T-helper 9 cell (primary cell): ENCODE measurements around the gene ANGPTL8.

Experiments
- DNase-seq: peaks from one replicate; pipeline ENCODE4 v3.0.0-alpha.2; 2020

Gene ANGPTL8

DNA sequence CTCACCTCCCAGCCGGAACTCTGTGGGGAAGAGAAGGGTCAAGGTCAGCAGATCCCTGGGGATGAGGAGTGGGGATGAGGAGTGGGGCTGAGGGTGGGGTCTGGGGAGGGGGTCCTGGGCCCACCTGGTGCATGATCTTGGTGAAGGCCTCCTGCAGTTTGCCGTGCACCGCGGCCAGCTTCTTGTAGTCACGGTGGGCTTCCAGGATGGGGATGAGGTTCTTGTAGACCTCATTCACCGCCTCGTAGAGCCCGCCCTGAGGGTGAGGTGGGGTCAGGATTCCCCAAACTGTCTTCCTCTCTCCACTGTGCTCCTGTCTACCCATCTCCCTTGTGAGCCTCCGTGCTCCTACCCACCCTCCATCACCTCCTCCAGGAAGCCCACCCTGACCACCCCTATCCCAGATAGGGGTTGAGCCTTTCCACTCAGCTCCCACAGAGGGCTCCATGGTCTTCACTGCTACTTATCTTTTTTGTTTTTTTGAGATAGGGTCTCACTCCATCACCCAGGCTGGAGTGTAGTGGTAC is 35.3 kb upstream of the ANGPTL8 start:
- DNase-seq, result no peak

DNA sequence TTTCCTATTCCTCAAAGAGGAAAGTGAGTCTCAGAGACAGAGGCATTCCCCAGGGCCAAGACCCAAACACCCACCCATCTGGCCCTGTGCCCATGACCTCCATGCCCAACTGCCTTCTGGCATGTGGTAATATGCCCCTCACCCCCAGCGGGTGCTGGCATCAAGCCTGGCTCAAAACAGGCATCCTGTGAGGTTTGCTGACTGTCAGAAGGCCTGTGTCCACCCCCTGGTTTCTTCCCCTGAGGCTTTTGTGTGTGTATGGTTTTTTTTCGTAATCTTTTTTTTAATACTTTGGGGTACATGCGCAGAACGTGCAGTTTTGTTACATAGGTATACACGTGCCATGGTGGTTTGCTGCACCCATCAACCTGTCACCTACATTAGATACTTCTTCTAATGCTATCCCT is 34.5 kb upstream of the ANGPTL8 start:
- DNase-seq, result no peak

- no peak for DNase-seq
Observed at GRCh38 chr19:11205939-11206570, 33.4 kb upstream of the ANGPTL8 start.

DNA sequence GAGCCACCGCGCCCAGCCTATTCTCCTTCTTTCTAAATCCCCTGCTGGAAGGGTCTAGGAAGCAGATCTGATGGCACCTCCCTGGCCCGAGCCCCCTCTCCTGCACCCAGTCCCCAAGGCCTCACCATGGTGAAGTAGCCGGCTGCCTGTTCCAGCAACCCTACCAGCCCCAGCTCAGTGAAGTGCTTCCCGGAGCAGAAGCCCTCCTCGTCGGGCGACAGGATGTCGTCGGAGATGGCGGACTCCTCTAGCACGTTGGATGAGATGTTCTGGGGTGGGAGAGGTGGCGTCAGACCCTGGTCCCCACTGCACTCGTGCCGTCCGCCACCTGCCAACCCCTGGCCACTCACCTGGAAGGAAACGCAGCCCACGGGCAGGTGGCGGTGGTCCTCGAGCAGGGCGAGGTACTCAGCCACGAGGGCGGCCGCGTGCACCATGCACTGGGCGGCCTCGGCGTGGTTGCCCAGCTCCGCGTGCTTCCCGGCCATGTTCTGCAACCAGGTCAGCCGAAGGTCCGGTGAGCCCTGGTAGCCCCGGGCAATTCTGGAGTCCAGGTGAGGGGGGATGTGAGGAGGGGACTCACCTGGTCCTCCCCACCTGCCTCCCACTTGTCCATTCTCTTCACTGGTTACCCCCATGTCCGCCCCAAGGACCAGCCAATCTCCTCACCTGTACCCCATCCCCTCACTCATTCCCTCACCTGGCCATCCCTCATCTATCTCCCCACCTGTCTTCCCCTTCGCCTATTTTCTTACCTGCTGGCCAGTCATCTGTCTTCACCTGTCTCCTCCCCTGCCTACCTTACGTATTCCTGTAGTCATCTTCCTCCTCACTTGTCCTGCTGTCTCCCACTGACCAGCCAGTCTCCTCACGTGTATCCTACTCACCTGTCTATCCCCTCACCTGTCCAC is 30.6 kb upstream of the ANGPTL8 start:
- no peak for DNase-seq

GRCh38 chr19:11209839-11210655 is 29.4 kb upstream of the ANGPTL8 start:
- DNase-seq, result no peak

- no peak for DNase-seq
Observed at GRCh38 chr19:11210656-11210928, 28.8 kb upstream of the ANGPTL8 start.

DNA sequence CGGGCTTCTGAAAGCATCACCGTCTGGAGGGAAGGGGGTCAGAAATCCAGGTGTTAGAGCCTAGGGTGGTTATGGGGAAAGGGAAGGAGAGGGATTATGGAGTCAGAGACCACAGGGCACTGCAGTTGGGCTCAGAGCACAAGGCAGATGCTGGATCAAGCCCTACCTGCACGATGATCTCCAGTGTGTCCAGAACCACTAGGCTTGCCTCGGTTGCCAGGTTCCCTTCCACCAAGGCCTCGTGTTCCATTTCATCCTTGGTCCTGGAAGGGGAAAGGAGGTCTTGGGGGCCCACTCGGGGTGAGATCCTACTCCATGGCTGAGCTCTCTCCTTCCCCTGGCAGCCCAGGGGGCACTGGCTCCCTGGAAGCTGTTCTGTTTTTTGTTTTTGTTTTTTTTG is 25.0 kb upstream of the ANGPTL8 start:
- DNase-seq, result no peak

- no peak for DNase-seq
Observed at GRCh38 chr19:11221082-11221598, 18.3 kb upstream of the ANGPTL8 start.

DNA sequence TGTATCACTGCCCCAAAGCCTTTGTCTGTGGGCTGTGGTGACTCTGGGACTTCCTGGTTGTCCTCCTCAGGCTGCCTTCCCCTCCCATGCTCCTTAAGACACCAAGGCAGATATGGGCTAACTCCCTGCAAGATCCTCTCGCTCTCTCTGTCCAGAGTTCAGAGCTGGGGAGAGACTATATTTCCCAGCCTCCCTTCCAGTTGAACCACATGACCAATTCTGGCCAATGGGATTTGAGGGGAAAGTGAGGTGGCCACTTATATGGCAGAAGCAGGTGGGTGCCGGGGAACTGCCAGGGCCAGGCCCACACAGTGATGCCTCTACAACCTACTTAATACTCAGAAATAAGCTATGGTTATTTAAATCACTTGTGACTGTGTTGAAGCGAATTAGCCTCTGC is 16.2 kb upstream of the ANGPTL8 start:
- no peak for DNase-seq

- DNase-seq, result no peak
Observed at GRCh38 chr19:11224429-11224828, 15.0 kb upstream of the ANGPTL8 start.

- no peak for DNase-seq
Observed at GRCh38 chr19:11225172-11225571, 14.2 kb upstream of the ANGPTL8 start.

GRCh38 chr19:11225815-11226214 is 13.6 kb upstream of the ANGPTL8 start:
- no peak for DNase-seq

- DNase-seq, result no peak
Observed at GRCh38 chr19:11226716-11227166, 12.7 kb upstream of the ANGPTL8 start.

DNA sequence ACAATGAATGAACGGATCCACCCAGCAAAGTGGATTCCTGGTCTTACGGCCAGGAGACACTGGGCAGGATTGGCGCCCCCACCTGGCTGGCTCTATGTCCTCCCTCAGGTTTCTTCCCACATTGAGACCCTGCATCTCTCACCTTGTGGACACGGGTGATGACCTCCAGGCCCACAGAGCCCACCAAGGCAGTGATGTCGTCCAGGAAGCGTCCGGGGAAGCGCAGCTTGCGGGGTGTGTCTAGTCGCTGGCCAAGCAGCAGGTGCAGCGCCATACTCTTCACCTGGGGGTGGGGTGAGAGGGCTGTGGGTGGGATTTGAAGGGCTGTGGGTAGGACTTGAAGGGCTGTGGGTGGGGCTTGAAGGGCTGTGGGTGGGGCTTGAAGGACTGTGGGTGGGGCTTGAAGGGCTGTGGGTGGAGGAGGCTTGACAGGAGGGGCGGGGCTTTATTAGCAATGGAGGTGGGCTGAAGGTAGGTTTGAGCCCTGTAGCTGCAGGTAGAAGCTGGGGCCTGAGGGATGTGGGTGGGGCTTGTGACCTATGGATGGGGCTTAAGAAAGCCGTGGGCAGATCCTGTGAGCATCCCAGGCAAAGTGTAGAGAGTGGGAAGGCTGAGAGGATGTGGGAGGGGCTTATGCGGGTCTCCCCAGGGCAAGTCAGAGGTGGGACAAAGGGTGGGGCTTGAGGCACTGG is 12.1 kb upstream of the ANGPTL8 start:
- no peak for DNase-seq

DNA sequence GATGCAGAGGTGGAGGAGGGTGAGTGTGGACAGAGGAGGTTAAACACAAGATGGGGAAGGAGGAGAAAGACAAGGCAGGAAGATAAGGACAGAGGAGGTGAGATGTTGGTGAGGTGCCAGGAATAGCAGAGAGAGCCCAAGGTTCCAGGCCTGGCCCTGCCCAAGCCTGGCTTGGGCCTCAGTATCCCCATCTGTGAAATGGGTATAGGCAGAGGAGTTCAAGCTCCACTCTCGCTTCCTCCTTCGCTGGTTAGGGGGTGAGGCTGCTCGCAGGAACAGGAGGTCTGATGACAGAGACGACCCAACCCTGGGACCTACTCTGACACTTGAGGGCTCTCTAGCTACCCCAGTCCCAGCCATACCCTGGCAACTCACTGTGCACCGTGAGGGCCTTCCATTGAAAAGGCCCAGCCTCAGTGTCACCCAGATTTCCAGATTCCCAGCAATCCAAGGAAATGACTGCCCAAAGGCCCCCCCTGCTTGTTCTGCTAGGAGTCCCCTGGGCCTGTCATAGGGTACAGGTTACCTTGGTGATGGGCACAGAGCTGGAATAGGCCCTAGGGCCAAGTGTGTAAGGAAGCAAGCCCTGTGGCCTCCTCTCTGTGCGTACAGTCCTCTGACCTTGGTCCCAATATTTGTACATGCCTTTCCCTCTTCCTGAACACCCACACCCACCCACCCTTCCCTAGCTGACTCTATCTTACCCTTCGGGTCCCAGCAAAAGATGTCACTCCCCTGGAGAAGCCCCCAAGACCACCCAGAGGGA is 8.6 kb upstream of the ANGPTL8 start:
- no peak for DNase-seq

DNA sequence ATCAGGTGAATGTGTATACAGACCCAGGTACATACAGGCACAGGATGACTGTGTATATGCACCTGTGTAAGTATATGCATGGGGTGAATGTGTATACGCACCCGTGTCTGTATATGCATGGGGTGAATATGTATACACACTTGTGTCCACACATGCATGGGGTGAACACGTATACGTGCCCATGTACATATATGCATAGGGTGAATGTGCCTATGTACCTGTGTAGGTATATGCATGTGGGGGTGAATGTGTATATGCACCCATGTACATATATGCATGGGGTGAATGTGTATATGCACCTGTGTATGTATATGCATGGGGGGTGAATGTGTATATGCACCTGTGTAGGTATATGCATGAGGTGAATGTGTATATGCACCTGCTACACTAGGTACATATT is 6.9 kb upstream of the ANGPTL8 start:
- DNase-seq, result no peak

DNA sequence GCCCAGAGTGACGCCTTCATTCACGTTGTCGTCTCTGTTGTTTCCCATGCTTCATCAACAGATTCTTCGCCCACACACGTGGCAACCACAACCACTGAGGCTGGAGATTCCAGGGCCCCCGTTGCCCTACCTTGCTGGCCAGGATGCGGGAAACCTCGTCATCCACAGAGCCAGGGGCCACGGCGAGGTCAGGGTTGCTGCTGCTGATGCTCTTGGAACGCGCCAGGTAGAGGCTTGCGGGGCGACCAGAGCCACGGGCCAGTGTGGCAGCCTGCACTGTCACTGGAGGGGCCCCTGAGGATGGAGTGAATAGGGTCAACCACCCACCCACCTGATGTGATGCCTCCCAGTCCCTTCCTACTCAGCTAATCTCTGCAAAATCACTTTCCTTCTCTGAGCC is 6.3 kb upstream of the ANGPTL8 start:
- DNase-seq, result no peak

DNA sequence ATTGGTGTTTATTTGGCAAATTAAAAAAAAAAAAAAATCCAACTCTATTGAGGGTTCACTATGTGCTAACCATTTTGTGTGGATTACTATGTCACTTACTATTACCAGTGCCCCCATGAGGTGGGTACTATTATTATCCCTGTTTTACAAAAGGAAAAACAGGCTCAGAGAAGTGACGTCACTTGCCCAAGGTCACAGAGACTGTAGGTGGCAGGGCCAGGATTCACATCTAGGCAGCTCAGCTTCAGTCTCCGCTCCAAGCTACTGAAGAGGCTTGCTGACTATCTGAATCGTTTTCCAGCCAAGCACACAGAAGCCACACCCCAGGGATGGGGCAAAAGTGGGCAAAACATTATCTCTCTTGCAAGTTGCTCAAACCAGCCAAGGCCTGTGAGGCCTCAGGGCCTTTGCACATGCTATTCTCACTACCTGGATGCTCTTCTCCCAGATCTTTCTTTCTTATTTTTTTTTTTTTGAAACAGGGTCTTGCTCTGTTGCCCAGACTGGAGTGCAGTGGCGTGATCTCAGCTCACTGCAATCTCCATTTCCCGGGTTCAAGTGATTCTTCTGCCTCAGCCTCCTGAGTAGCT is 4.8 kb upstream of the ANGPTL8 start:
- DNase-seq, result no peak

- DNase-seq, result no peak
Observed at GRCh38 chr19:11236324-11237301, 2.8 kb upstream of the ANGPTL8 start.

DNA sequence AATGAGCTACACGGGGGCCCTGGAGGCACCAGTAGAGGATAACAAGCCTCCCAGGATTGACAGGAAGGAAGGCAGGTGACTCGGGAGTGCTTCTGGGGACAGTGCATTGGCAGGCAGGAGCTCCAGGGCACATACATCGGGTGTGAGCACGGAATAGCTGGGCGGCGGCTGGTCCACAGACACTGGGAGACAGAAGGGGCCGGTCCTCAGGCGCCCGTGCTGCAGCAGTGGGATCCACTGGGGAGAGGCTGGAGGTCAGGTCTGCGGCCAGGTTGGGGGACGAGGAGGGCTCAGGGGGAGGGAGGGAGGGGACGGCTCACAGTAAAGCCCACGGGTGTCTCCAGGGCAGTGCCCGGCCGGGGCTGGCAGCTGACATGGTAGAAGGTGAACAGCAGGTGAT is 2.1 kb upstream of the ANGPTL8 start:
- DNase-seq, result no peak
